GM18519 (cell line): ENCODE results near the gene STX17.
"Not testable (repeated sequence)": the region's sequence is repeated elsewhere in the genome, so short reads cannot be mapped to it uniquely, and the experiment has no call there.

Source experiments
- ATAC-seq: cut with Tn5 transposase; IDR thresholded peaks from one replicate; pipeline ENCODE4 v1.9.1; 2021; ENCODE audit warnings: mild to moderate bottlenecking, moderate library complexity; ENCODE audit not compliant: unreplicated experiment, low FRiP score

STX17 gene

DNA sequence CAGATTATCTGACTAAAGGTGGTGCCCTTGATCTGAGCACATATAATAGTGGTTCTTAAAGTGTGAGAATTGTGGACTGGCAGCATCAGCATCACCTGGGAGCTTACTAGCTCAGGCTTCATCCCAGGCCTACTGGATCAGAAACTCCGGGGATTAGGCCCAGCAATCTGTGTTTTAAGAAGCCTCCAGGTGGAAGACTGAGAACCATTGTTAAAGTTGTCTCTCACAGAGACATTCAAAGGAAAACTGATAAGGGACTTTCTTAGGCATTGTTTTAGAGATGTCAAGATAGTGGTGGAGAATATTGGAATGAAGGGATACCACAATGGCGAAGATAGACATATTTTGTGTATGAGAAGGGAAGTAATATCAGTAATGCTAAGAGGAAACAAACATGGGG lies 59.5 kb downstream of the STX17 start:
- ATAC-seq = no peak

DNA sequence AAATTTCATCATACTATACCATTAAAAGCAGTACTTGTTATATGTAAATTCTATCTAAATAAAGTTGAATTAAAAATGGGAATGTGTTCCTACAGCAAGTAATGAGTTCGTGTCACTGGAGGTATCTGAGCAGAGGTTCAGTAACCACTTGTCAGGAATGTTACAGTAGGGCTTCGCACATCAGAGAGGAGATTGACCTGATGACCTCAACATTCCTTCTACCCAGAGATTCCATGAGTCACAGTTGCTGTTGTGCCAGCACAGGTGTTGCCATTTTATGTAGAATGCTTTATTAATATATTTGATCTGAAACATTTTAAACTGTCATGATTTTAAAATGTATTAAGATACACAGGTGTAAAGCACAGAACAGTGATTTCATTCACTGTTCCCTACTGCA lies 60.3 kb downstream of the STX17 start:
- ATAC-seq = no peak

DNA sequence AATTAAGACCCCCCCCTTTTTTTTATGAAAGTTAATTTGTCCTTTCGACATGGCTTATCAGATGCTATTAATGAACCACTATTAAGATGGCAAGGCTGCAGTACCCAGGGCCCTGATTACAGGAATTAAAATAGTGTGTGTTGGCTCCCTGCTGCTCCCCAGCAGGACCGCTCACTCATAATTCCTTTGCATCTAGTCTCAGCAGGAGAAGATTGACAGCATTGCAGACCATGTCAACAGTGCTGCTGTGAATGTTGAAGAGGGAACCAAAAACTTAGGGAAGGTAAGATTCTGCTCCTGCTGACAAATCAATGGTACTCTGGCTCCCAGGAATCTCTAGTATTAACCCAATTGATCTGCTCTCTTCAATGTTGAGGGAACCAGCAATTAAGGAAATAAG lies 61.0 kb downstream of the STX17 start:
- no peak for ATAC-seq

DNA sequence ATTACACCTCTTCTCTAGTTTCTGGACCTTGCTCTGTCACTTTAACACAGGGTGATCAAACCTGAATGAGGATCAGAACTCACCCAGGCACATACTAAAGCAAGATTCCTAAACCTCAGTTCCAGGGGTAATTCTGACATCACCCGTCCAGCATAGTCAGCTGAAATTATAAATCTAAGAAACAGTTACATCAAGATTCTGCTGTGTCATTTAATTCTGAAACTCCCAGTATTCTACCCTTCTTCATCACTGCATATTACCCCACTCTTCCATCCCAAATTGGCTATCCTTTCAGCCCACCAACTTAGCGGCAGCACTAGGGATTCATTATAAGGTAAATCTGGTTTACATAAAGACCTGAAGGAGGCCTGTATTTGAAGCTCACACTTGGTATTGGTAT lies 64.0 kb downstream of the STX17 start:
- no peak for ATAC-seq

DNA sequence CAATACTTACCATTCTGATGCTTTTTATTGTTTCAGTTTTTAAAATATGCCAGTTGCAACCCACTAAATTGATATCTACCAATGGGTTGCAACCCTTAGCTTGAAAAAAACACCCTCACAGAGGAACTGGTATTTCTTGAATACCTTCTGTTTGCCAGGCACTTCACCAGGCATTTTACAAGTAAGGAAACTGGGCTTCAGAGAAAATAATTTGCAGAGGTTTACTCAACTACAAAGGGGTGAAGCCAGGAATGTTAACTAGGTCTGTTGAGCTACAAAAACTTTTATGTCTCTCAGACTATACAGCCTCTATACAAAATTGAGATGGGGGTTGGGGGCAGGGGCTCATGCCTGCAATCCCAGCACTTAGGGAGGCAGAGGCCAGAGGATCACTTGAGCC lies 65.0 kb downstream of the STX17 start:
- no peak for ATAC-seq

DNA sequence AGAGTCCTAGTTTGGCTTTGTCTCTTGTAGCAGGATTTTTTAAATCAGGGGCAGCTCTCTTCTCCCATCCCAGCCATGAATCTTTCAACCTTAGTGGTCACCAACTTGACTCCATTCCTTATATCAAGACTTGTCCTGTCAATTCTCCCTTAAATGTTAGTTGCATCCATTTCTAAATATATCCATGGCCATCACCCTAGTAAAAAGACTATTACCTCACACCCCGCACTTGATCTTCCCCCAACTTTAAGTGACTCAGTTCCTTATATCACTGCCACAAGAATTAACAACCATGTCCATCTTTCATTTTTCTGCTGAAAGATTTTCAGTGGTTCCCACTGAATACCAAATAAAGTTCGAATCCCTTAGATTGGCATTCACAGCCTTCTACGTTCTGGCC lies 67.0 kb downstream of the STX17 start:
- no peak for ATAC-seq

DNA sequence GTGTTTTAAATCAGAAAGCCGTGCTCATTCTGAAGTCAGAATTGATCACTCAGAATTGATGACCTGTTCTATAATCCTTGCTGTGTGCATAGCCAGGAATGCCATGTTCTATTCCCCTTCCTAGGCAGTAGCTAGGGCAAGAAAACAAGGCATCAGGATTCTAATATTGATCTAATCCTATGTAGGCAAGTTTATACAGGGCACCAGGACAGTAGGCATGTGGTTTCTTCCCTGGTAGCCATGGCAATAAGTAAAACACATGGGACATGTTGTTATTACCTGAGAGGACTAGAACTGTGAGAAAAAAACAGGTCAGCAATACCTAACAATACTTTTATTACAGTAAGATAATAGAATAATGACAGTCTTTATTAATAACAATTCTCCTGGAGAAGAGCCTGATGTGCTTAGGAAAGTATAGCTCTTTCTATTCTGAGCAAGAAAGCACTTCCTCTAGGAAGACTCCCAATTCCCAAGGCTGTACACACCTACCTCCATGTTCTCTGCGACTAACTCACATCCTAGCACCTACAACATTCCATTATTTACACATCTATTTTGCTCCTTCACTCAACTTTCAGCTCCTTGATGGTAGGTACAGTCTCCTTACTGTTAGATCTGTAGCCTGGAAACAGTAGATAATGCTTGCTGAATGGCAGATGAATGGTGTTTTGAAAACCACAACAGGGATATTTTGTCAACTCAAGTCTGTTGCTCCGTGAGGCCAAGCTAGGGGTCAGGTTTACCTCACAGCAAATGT lies 70.8 kb downstream of the STX17 start:
- no peak for ATAC-seq

DNA sequence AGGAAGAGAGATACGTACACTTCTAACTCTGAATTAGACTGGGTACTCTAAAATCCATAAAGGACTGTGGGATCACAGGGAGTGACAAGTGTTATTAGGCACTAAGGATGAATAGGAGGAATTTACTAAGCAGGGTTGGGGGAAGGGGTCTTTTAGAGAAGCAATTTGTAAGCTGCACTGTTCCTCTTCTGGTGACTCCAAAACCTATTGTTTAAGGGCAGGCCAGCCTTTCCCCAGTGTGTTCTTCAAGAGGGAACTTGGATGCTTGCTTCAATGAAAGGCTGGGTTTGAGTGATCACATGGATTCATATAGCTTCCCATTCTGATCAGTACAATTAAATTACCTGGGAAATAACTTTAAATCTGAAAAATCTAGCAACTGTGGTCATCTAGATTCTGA lies 71.8 kb downstream of the STX17 start:
- no peak for ATAC-seq

DNA sequence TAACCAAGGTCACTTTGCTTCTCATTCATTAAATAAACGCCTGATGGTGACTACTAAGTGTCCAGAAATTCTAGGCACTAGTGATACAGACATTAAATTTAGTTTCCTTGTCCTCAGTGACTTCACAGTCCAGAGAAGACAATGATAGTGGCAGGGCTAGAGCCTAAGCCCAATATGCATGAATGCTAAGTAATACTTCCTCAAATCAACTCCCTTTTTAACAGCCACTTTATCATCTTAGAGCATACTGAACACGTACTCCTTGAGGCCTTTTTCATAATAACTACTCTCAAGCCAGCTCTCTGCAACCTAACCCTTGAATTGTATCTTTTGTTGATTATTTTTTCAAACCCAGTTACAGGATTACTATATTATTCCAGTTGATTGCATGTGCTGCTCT lies 74.1 kb downstream of the STX17 start:
- ATAC-seq = no peak

DNA sequence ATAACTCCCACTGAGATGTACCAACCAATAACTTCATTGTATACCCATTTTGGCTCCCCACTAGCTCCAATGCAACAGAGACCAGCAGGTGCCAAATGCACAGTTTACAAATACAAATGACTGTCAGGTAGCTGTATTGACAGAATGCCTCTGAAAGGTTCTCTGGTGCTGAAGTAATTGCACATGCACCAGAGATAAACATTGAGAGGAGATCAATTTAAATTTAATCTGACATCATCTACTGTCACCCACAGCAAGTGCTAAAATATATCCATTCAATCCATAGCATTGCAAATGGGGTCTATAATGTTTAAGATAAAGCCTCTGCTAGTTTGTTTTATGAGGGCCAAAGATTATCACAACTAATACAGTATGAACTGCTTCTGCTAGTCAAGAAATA lies 80.2 kb downstream of the STX17 start:
- no peak for ATAC-seq

DNA sequence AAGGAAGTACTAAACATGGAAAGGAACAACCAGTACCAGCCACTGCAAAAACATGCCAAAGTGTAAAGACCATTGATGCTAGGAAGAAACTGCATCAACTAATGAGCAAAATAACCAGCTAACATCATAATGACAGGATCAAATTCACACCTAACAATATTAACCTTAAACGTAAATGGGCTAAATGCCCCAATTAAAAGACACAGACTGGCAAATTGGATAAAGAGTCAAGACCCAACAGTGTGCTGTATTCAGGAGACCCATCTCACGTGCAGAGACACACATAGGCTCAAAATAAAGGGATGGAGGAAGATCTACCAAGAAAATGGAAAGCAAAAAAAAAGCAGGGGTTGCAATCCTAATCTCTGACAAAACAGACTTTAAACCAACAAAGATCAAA lies 84.1 kb downstream of the STX17 start:
- ATAC-seq = not testable (repeated sequence)

DNA sequence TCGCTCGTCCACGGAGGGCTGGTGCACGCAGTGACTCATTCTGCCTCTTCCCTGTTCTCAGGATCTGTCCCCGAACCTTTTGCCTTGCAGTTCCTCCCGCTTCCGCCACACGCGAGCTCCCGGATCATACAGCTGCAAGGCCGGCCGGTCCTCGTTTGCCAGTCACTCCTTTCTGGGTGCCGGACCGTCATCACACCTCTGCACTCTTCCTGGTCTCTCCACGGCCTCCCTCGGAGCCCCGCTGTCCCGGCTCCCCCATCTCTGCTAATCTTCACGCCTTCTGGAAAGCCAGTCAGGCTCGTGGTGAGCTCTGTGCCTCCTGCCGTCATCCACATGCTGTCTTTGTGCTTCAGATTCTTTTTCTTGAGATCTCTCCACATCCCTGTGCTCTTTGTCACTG lies 91.8 kb downstream of the STX17 start:
- ATAC-seq = no peak

DNA sequence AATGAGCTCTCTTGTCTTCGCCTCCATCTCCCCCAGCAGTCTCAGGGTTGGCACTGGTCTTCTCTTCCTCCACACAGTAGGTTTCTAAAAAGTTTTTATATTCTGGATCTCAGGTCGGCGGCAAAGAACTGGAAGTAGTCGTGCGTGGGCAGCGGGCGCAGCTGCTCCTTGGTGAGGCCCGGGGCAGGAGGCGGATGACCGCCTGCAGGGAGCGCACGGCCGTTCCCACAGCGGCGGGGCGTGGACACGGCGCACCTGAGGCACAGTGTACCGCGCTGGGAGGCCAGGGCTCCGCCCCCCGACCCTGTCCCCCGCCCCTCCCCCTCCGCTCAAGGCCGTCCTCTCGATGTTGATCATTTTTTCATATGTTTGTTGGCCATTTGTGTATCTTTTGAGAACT lies 92.4 kb downstream of the STX17 start:
- no peak for ATAC-seq

DNA sequence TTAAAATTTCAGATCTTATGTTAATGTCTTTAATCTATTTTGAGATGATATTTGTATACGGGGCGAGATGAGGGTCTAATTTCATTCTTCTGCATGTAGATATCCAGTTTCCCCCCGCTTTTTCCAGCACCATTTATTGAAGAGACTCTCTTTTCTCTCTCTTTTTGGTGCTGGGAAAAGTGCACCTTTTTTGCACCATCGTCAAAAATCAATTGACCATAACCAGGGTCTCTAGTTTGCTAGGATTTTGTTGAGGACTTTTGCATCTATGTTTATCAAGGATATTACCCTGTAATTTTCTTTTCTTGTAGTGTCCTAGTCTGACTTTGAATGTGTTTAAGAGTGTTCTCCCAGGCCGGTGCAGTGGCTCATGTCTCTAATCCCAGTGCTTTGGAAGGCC lies 93.3 kb downstream of the STX17 start:
- ATAC-seq = no peak

DNA sequence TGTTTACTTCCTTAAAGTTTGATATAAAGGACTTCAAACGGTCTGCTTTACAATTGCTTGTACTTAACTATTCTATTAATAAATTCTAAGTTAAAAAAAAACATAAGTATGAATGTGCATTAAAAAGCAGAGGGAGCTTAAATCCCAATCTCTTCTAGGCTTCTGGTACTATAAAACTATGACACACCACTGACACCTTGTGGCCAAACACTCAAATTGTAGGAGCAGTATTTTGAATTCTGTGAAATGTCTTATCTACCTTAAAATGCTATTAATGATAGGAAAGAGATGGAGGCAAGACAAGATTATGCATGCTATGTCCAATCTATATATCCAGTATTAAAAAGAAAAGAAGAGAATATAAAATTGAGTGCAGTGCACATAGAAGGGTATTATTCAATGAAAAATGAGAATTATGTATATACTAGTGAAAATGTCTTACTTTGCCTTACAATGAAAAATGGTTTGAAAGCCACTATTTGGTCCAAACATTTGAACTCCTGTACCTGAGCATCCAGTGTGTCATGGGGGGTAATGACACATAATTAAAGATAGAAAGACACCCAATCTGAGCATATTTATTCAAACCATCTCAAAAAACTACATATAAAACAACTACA lies 104.7 kb downstream of the STX17 start:
- ATAC-seq = no peak

DNA sequence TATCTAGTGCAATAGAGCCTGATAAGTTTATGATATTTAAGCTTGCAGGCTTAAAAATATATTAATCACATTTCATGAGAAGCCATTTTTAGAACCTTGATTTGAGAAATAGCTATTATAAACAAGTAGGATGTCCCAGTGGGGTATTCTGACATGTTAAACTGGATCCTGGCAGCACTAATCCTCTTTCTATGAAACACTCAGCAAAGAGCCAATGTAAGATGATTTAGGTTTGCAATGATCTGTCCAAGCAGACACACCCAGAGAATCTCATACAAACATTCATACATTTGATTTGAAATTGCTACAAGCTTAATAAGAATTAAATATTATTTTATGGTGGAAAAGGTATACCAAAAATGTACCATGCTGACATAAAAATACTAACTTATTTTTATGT lies 105.8 kb downstream of the STX17 start:
- no peak for ATAC-seq

DNA sequence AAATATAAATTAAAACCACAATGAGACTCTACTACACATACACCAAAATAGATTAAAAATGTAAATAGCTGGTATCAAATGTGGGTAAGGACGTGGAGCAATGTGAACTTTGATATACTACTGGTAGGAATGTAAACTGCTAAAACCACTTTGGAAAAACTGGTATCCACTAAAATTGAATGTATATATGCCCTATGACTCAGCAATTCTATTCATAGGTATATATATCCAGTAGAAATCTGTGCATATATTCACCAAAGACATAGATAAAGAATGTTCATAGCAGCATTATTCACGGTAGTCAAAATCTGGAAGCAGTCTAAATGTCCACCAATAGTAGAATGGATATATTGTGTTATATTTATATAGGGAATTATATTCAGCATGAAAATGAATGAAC lies 107.1 kb downstream of the STX17 start:
- ATAC-seq = no peak

DNA sequence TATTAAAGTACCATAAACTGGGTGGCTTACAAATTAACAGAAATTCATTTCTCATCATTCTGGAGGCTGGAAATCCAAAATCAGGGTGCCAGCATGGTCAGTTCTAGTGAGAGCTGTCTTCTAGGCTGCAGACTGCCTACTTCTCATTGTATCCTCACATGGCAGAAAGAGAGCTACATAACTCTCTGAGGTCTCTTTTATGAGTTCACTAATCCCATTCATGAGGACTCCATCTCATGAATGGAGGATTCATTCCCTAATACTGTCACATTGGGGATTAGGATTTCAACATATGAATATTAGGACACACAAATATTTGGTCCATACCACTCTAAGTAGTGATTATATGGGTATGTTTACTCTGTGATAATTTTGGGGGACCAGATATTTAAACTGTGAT lies 108.4 kb downstream of the STX17 start:
- no peak for ATAC-seq

DNA sequence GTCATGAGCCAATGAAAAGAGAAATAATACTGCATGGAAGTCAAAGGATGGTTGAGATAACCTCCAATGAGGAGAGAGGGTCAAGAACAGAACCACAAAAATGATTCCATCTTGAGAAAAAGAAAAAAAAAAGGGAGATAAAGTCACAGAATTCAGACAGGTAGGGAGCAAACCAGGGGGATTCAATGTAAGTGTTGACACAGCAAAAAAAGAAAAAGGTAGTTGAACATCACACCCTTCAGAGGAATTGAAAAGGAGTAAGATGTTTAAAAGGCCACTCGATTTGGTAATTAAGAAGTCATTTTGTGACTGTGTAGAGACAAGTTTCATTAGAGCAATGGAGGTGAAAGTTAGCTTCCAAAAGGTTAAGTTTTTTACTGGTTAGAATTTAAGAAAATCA lies 113.1 kb downstream of the STX17 start:
- no peak for ATAC-seq
